ENCODE results near the gene ITGA2. TPM values are rescaled to one million over a fixed set of nuclear protein-coding genes. Genes with fewer than 3 reads are reported as not detected.
A peak's percentile ranks its signal among the peaks of the same experiment; 100 is the strongest.
"Not testable (repeated sequence)": the region's sequence is repeated elsewhere in the genome, so short reads cannot be mapped to it uniquely, and the experiment has no call there.

ITGA2 gene
- total RNA-seq, 4 donors from 2014 or later: 12.0 to 28.5 (median 21.6) TPM

DNA sequence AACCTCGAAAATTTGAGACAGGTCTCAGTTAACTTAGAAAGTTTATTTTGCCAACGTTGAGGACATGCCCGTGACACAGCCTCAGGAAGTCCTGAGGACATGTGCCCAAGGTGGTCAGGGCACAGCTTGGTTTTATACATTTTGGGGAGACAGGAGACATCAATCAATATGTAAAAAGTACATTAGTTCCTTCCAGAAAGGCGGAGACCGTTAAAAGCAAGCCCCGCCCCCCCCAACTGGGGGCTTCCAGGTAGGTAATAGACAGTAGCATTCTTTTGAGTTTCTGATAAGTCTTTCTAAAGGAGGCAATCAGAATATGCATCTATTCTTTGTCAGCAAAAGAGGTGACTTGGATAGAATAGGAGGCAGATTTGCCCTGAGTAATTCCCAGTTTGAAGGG lies 121.0 kb downstream of the ITGA2 start:
- Histone ChIP-seq H3K27me3 (no peaks in the 10 kb centered on the region), H3K27ac (peak overlapping the region; percentile 77 to 91 (median 84)), H3K4me1 (peaks cover 6 to 34% (median 6%) of the 10 kb centered on the region in 3 donors), H3K9me3 (no peaks in the 10 kb centered on the region), H3K4me3 (peak overlapping the region; percentile 58 to 83 (median 77)), H3K36me3 (peaks cover 0 to 3% (median 0%) of the 10 kb centered on the region in 3 donors)
- DNase-seq: no peak
- 14 to 30% methylated on average over 6 of the region's 6 CpGs for WGBS, 2 donors
- intact Hi-C loops (cut with DNase I): no loop called here
- TF ChIP-seq, protein P1, sequence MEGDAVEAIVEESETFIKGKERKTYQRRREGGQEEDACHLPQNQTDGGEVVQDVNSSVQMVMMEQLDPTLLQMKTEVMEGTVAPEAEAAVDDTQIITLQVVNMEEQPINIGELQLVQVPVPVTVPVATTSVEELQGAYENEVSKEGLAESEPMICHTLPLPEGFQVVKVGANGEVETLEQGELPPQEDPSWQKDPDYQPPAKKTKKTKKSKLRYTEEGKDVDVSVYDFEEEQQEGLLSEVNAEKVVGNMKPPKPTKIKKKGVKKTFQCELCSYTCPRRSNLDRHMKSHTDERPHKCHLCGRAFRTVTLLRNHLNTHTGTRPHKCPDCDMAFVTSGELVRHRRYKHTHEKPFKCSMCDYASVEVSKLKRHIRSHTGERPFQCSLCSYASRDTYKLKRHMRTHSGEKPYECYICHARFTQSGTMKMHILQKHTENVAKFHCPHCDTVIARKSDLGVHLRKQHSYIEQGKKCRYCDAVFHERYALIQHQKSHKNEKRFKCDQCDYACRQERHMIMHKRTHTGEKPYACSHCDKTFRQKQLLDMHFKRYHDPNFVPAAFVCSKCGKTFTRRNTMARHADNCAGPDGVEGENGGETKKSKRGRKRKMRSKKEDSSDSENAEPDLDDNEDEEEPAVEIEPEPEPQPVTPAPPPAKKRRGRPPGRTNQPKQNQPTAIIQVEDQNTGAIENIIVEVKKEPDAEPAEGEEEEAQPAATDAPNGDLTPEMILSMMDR (IDR thresholded peaks at IDR 0.05): no peak
- no peak for TF ChIP-seq POLR2A (IDR thresholded peaks at IDR 0.05)

DNA sequence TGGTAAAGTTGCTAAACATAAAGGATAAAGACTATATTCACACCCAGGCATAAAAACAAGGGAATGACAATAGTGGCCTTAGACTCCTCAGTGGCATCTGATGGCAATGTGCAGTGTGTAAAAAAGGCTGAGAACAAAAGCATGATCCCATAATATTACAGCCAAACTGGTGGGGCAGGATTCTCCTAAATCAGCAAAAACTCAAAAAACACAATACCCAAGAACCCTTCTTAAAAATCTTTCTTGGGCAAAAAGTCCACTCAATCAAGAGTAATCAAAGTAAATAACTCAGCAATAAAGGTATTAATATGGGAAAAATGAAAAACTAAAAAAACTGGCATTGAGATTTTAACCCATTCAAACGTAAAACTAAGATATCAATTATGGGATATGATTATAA lies 122.0 kb downstream of the ITGA2 start:
- intact Hi-C loops (cut with DNase I): no loop called here
- Histone ChIP-seq H3K27me3 (no peaks in the 10 kb centered on the region), H3K4me3 (no peak overlapping the region), H3K27ac (no peak overlapping the region), H3K9me3 (no peaks in the 10 kb centered on the region), H3K4me1 (peaks cover 6 to 34% (median 6%) of the 10 kb centered on the region in 3 donors), H3K36me3 (no peaks in the 10 kb centered on the region)
- DNase-seq: no peak
- no peak for TF ChIP-seq POLR2A (IDR thresholded peaks at IDR 0.05)
- TF ChIP-seq, protein P1 (IDR thresholded peaks at IDR 0.05): no peak
- WGBS, 2 donors: 79 to 80% methylated on average over 1 of the region's 1 CpG

DNA sequence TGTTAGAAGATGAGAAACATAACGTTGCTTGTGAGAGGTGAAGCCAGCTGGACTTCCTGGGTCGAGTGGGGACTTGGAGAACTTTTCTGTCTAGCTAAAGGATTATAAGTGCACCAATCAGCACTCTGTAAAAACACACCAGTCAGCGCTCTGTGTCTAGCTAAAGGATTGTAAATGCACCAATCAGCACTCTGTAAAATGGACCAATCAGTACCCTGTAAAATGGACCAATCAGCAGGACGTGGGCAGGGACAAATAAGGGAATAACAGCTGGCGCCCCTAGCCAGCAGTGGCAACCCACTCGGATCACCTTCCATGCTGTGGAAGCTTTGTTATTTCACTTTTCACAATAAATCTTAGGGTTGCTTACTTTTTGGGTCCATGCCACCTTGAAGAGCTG lies 123.2 kb downstream of the ITGA2 start:
- H3K4me3 ChIP-seq; H3K27me3 ChIP-seq; H3K9me3 ChIP-seq; H3K36me3 ChIP-seq; H3K27ac ChIP-seq; DNase-seq; intact Hi-C loops (cut with DNase I): not testable (repeated sequence)
- H3K4me1 ChIP-seq: peaks cover 6 to 32% (median 6%) of the 10 kb centered on the region in 3 donors
- 84 to 90% methylated on average over 6 of the region's 6 CpGs for WGBS, 2 donors

DNA sequence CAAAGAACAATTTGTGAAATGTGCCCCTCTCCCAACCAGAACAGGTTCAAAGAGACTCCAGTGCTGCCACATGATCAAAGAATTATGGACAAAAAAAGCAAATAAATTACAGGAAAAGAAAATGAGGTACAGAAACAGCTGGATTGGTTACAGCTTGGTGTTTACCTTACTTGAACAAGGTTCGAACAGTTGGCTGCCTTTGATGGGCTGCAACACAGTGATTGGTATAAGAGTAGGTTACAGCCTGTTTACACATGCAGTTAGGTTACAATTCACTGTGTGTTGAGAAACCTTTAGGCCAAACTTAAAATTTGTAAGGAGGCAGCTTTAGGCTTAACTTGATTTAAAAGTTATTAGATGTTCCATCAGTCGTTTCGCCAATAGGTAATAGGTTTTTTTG lies 123.8 kb downstream of the ITGA2 start:
- H3K4me1 ChIP-seq: peaks cover 6 to 26% (median 6%) of the 10 kb centered on the region in 3 donors

DNA sequence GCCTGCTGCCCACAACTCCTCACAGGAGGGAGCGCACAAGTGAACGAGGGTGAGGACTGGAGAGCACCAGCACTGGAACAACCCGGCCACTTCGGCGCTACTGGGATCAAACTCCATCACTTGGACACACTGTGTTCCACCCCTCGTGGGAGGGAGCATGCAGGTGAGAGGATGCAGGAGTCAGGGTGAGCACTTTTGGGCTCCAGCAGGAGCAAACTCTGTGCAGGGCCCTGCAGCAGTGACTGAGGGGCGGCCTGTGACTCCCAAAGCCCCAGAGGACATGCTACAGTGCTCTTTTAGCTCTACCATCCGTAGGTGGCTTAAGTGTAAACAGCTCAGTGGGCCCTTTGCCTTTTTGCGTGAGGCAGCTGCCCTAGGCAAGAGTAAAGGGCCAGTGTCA lies 124.8 kb downstream of the ITGA2 start:
- H3K4me1 ChIP-seq: peaks cover 0 to 15% (median 6%) of the 10 kb centered on the region in 3 donors
- intact Hi-C loops (cut with DNase I): no loop called here
- H3K27me3 ChIP-seq: no peaks in the 10 kb centered on the region
- no peak overlapping the region for H3K4me3 ChIP-seq
- TF ChIP-seq, protein P1 (IDR thresholded peaks at IDR 0.05): no peak
- TF ChIP-seq POLR2A (IDR thresholded peaks at IDR 0.05): no peak
- H3K9me3 ChIP-seq: no peaks in the 10 kb centered on the region
- DNase-seq: no peak
- no peak overlapping the region for H3K27ac ChIP-seq
- WGBS, 2 donors: 84 to 100% methylated on average over 5 to 6 of the region's 9 CpGs
- no peaks in the 10 kb centered on the region for H3K36me3 ChIP-seq

More for the DNA sequence above, 123.8 kb downstream of the ITGA2 start:
- H3K9me3 ChIP-seq: no peaks in the 10 kb centered on the region
- 72 to 78% methylated on average over 3 of the region's 3 CpGs for WGBS, 2 donors
- TF ChIP-seq POLR2A (IDR thresholded peaks at IDR 0.05): no peak
- TF ChIP-seq, protein P1 (IDR thresholded peaks at IDR 0.05): no peak
- no peaks in the 10 kb centered on the region for H3K27me3 ChIP-seq
- intact Hi-C loops (cut with DNase I): no loop called here
- no peak overlapping the region for H3K27ac ChIP-seq
- DNase-seq: no peak
- no peak overlapping the region for H3K4me3 ChIP-seq
- H3K36me3 ChIP-seq: no peaks in the 10 kb centered on the region

DNA sequence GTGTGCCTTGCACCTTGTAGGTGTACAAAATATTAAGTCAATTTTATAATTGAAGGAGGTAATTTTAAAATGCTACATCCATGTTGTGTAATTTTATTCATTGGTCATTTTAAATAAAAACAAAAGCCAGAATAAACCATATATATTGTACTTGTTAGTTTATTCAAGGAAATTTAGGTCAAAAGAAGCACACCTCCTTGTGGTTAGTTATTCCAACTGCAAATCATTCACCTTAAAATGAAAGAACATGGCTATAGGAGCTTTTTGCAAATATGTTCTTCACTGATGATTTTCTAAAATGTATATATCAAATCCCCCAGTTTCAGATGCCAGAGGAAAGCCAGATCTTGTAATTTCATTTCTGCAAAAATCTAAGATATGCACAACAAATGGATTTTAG lies 125.8 kb downstream of the ITGA2 start:
- Histone ChIP-seq H3K4me1 (peaks cover 0 to 11% (median 4%) of the 10 kb centered on the region in 3 donors), H3K9me3 (no peaks in the 10 kb centered on the region), H3K27me3 (no peaks in the 10 kb centered on the region), H3K36me3 (no peaks in the 10 kb centered on the region), H3K4me3 (no peak overlapping the region), H3K27ac (no peak overlapping the region)
- no peak for DNase-seq
- intact Hi-C loops (cut with DNase I): no loop called here
- TF ChIP-seq, protein P1 (IDR thresholded peaks at IDR 0.05): peak in 2 of 6 experiments; percentile 15 to 37
- no peak for TF ChIP-seq POLR2A (IDR thresholded peaks at IDR 0.05)
